Right atrium auricular region (tissue), 2 donors: ENCODE results near the gene FRMPD4. TPM values are rescaled to one million over a fixed set of nuclear protein-coding genes. Genes with fewer than 3 reads are reported as not detected.

Experiments
- DNase-seq: peaks from one replicate; pipeline ENCODE4 v3.0.0-alpha.2; 2019; ENCODE audit warnings: low spot score
- H3K27ac ChIP-seq, 2 donors: fragments of 200-600 bp; sonication (generic); 1 replicate in 1 of 2; 2 replicates in 1 of 2; pipeline ENCODE4 v1.5.1; 2016 to 2019
- H3K27me3 ChIP-seq, 2 donors: fragments of 200-600 bp; sonication (generic); one replicate each; pipeline versions ENCODE4 v1.5.1 to v1.6.0; 2017 to 2019
- H3K36me3 ChIP-seq: fragments of 200-600 bp; sonication (generic); one replicate; pipeline ENCODE4 v1.5.1; 2016
- H3K4me1 ChIP-seq, 2 donors: fragments of 200-600 bp; sonication (generic); one replicate each; pipeline versions ENCODE4 v1.5.1 to v1.6.0; 2017 to 2019
- H3K4me3 ChIP-seq, 2 donors: fragments of 200-600 bp; sonication (generic); 1 replicate in 1 of 2; 2 replicates in 1 of 2; pipeline ENCODE4 v1.5.1; 2017 to 2019; ENCODE audit warnings: mild to moderate bottlenecking in 1 of 2, moderate library complexity in 1 of 2
- H3K9me3 ChIP-seq, 2 donors: fragments of 200-600 bp; sonication (generic); one replicate each; pipeline ENCODE4 v1.5.1; 2019
- CTCF ChIP-seq, 2 donors: fragments of 200-600 bp; sonication (generic); IDR thresholded peaks; one replicate each; pipeline ENCODE4 v1.5.1; 2019; ENCODE audit warnings: antibody characterized with exemption in 2 of 2
- total RNA-seq, 2 donors: library from RNA; depleted of rRNA; stranded (reverse); fragments of >200 nt; gene quantifications; one replicate each; pipeline ENCODE4 v1.1.0, GENCODE V29; 2016

FRMPD4 gene
- total RNA-seq, 2 donors from 2014 or later, result 1.2 to 1.3 TPM

GRCh38 chrX:12648995-12649394 lies 510.7 kb downstream of the FRMPD4 start:
- Histone ChIP-seq H3K4me1 (no peaks in the 10 kb centered on the region), H3K36me3 (no peaks in the 10 kb centered on the region), H3K27me3 (no peaks in the 10 kb centered on the region), H3K27ac (no peak overlapping the region), H3K9me3 (no peaks in the 10 kb centered on the region), H3K4me3 (no peak overlapping the region)
- no peak for DNase-seq
- no peak for TF ChIP-seq CTCF (IDR thresholded peaks at IDR 0.05)

- Histone ChIP-seq H3K9me3 (no peaks in the 10 kb centered on the region), H3K4me3 (no peak overlapping the region), H3K36me3 (no peaks in the 10 kb centered on the region), H3K4me1 (no peaks in the 10 kb centered on the region), H3K27me3 (no peaks in the 10 kb centered on the region), H3K27ac (no peak overlapping the region)
- DNase-seq, result no peak
- TF ChIP-seq CTCF (IDR thresholded peaks at IDR 0.05), result no peak
Measured at GRCh38 chrX:12657433-12657832, 519.2 kb downstream of the FRMPD4 start.

GRCh38 chrX:12657881-12658280 lies 519.6 kb downstream of the FRMPD4 start:
- no peak overlapping the region for H3K4me3 ChIP-seq
- no peak overlapping the region for H3K27ac ChIP-seq
- no peaks in the 10 kb centered on the region for H3K9me3 ChIP-seq
- H3K27me3 ChIP-seq, result no peaks in the 10 kb centered on the region
- no peaks in the 10 kb centered on the region for H3K36me3 ChIP-seq
- DNase-seq, result no peak
- no peak for TF ChIP-seq CTCF (IDR thresholded peaks at IDR 0.05)
- no peaks in the 10 kb centered on the region for H3K4me1 ChIP-seq

GRCh38 chrX:12661464-12661863 lies 523.2 kb downstream of the FRMPD4 start:
- Histone ChIP-seq H3K27ac (no peak overlapping the region), H3K27me3 (no peaks in the 10 kb centered on the region), H3K4me3 (no peak overlapping the region), H3K4me1 (no peaks in the 10 kb centered on the region), H3K36me3 (no peaks in the 10 kb centered on the region), H3K9me3 (peaks cover 0 to 4% of the 10 kb centered on the region in 2 donors)
- no peak for DNase-seq
- no peak for TF ChIP-seq CTCF (IDR thresholded peaks at IDR 0.05)

GRCh38 chrX:12672367-12673106 lies 534.3 kb downstream of the FRMPD4 start:
- TF ChIP-seq CTCF (IDR thresholded peaks at IDR 0.05), result no peak
- no peaks in the 10 kb centered on the region for H3K36me3 ChIP-seq
- DNase-seq, result no peak
- no peak overlapping the region for H3K27ac ChIP-seq
- H3K9me3 ChIP-seq, result peaks cover 0 to 6% of the 10 kb centered on the region in 2 donors
- H3K4me1 ChIP-seq, result no peaks in the 10 kb centered on the region
- no peak overlapping the region for H3K4me3 ChIP-seq
- no peaks in the 10 kb centered on the region for H3K27me3 ChIP-seq

GRCh38 chrX:12673487-12673886 lies 535.2 kb downstream of the FRMPD4 start:
- TF ChIP-seq CTCF (IDR thresholded peaks at IDR 0.05), result no peak
- Histone ChIP-seq H3K27ac (no peak overlapping the region), H3K4me3 (no peak overlapping the region), H3K27me3 (no peaks in the 10 kb centered on the region), H3K9me3 (peaks cover 0 to 6% of the 10 kb centered on the region in 2 donors), H3K36me3 (no peaks in the 10 kb centered on the region), H3K4me1 (no peaks in the 10 kb centered on the region)
- DNase-seq, result no peak
